ENCODE data around the gene PNMT. TPM values are rescaled to one million over a fixed set of nuclear protein-coding genes. Genes with fewer than 3 reads are reported as not detected.

The PNMT gene
- total RNA-seq, 1 experiment from 2014 or later: 1.1 TPM

GRCh38 chr17:39672522-39673334, 4.5 kb downstream of the PNMT start:
- peaks cover 37% of the 10 kb centered on the region for H3F3A ChIP-seq (ENCODE audit: insufficient read depth, low read depth)
- no TSS peak for BruUV-seq (replicated peaks)
- no peaks in the 10 kb centered on the region for H3K9me2 ChIP-seq (ENCODE audit: insufficient read depth)
- H3K4me1 ChIP-seq (replicated peaks; ENCODE audit: insufficient read depth): peaks cover 44% of the 10 kb centered on the region
- no peak overlapping the region for H3K4me2 ChIP-seq
- intact Hi-C loops (cut with micrococcal nuclease; ENCODE audit: unreplicated experiment): loop anchor here (2.0 kb wide), 1 partner anchor 50 kb away; no protein-coding TSS in a partner anchor
- no peak overlapping the region for H2AFZ ChIP-seq
- H3K79me2 ChIP-seq (ENCODE audit: low read depth): no peaks in the 10 kb centered on the region
- H3K4me3 ChIP-seq: no peak overlapping the region
- DNase-seq: no peak
- H3K27me3 ChIP-seq (ENCODE audit: insufficient read depth, low read depth): no peaks in the 10 kb centered on the region
- no peaks in the 10 kb centered on the region for H4K20me1 ChIP-seq (ENCODE audit: insufficient read depth)
- no peak overlapping the region for H3K27ac ChIP-seq
- no peaks in the 10 kb centered on the region for H3K9me3 ChIP-seq (ENCODE audit: insufficient read depth, low read depth)
- H3K36me3 ChIP-seq (ENCODE audit: low read depth): no peaks in the 10 kb centered on the region
- ChIA-PET CTCF (interaction anchor here (1.7 kb wide), 1 partner anchor 21 kb away, joined by 4 read pairs; no protein-coding TSS in a partner anchor), POLR2A (ENCODE audit: unreplicated experiment) (no interaction called here)
- TF ChIP-seq CTCF (conservative IDR thresholded peaks at IDR 0.05) (peak; percentile 33; the same call in 1 of the 2 replicates), EZH2 (IDR thresholded peaks at IDR 0.05; ENCODE audit: low read depth) (no peak)

GRCh38 chr17:39673335-39674081, 5.3 kb downstream of the PNMT start:
- no peak overlapping the region for H2AFZ ChIP-seq
- peaks cover 37% of the 10 kb centered on the region for H3F3A ChIP-seq (ENCODE audit: insufficient read depth, low read depth)
- no peaks in the 10 kb centered on the region for H3K79me2 ChIP-seq (ENCODE audit: low read depth)
- H3K36me3 ChIP-seq (ENCODE audit: low read depth): no peaks in the 10 kb centered on the region
- H3K4me3 ChIP-seq: no peak overlapping the region
- POLR2A ChIA-PET (ENCODE audit: unreplicated experiment): no interaction called here
- peaks cover 38% of the 10 kb centered on the region for H3K4me1 ChIP-seq (replicated peaks; ENCODE audit: insufficient read depth)
- no peak for DNase-seq
- BruUV-seq (replicated peaks): no TSS peak
- intact Hi-C loops (cut with micrococcal nuclease; ENCODE audit: unreplicated experiment): loop anchor here (2.0 kb wide), 2 partner anchors 31 to 51 kb away; no protein-coding TSS in a partner anchor
- no peaks in the 10 kb centered on the region for H3K27me3 ChIP-seq (ENCODE audit: insufficient read depth, low read depth)
- no peak for TF ChIP-seq EZH2 (IDR thresholded peaks at IDR 0.05; ENCODE audit: low read depth)
- TF ChIP-seq CTCF (conservative IDR thresholded peaks at IDR 0.05): no peak
- no peaks in the 10 kb centered on the region for H3K9me2 ChIP-seq (ENCODE audit: insufficient read depth)
- CTCF ChIA-PET: no interaction called here
- H3K27ac ChIP-seq: no peak overlapping the region
- no peaks in the 10 kb centered on the region for H4K20me1 ChIP-seq (ENCODE audit: insufficient read depth)
- H3K9me3 ChIP-seq (ENCODE audit: insufficient read depth, low read depth): no peaks in the 10 kb centered on the region
- no peak overlapping the region for H3K4me2 ChIP-seq

- CTCF ChIA-PET: no interaction called here
- intact Hi-C loops (cut with micrococcal nuclease; ENCODE audit: unreplicated experiment): loop anchor here (2.0 kb wide), 1 partner anchor 31 kb away; no protein-coding TSS in a partner anchor
- H3K79me2 ChIP-seq (ENCODE audit: low read depth): no peaks in the 10 kb centered on the region
Observed at GRCh38 chr17:39674179-39674578, 5.9 kb downstream of the PNMT start.

More at GRCh38 chr17:39674179-39674578, 5.9 kb downstream of the PNMT start:
- no peaks in the 10 kb centered on the region for H3K9me2 ChIP-seq (ENCODE audit: insufficient read depth)
- H3K9me3 ChIP-seq (ENCODE audit: insufficient read depth, low read depth): no peaks in the 10 kb centered on the region
- no TSS peak for BruUV-seq (replicated peaks)
- no peaks in the 10 kb centered on the region for H3K36me3 ChIP-seq (ENCODE audit: low read depth)
- peaks cover 34% of the 10 kb centered on the region for H3F3A ChIP-seq (ENCODE audit: insufficient read depth, low read depth)
- no peak for TF ChIP-seq CTCF (conservative IDR thresholded peaks at IDR 0.05)
- no peak for TF ChIP-seq EZH2 (IDR thresholded peaks at IDR 0.05; ENCODE audit: low read depth)
- H4K20me1 ChIP-seq (ENCODE audit: insufficient read depth): no peaks in the 10 kb centered on the region
- no peak overlapping the region for H2AFZ ChIP-seq
- DNase-seq: no peak
- no peaks in the 10 kb centered on the region for H3K27me3 ChIP-seq (ENCODE audit: insufficient read depth, low read depth)
- peak overlapping the region; percentile 65 for H3K27ac ChIP-seq
- peak overlapping the region; percentile 69 for H3K4me2 ChIP-seq
- no peak overlapping the region for H3K4me3 ChIP-seq
- peaks cover 34% of the 10 kb centered on the region for H3K4me1 ChIP-seq (replicated peaks; ENCODE audit: insufficient read depth)
- POLR2A ChIA-PET (ENCODE audit: unreplicated experiment): no interaction called here
